HG03095 (cell line): ENCODE data around the gene ANKRD13C.

ENCODE experiments used
- ATAC-seq: cut with Tn5 transposase; IDR thresholded peaks from one replicate; pipeline ENCODE4 v1.9.1; 2021; ENCODE audit warnings: moderate library complexity; ENCODE audit not compliant: unreplicated experiment

The ANKRD13C gene

DNA sequence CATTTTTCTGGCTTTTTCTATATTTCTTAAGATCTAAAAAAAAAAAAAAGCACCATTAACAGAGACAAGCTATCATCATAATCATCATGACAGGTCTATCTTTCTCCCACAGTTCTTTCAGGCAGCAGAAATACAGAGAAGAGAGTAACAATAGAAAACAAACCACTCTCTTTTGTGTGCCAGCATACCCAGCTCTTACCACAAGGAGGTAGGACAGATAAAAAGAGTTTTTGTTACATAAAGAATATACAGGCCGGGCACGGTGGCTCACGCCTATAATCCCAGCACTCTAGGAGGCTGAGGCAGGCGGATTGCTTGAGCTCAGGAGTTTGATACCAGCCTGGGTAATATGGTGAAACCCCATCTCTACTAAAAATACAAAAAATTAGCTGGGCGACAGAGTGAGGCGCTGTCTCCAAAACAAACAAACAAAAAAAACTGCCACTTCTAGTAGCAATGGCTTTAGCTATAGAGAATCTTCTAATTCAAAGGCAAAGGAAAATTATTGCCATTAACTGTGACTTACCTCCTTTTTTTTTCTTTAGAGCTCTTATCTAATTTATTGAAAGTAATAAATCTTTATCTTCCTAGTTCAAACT lies 39.7 kb downstream of the ANKRD13C start:
- no peak for ATAC-seq

DNA sequence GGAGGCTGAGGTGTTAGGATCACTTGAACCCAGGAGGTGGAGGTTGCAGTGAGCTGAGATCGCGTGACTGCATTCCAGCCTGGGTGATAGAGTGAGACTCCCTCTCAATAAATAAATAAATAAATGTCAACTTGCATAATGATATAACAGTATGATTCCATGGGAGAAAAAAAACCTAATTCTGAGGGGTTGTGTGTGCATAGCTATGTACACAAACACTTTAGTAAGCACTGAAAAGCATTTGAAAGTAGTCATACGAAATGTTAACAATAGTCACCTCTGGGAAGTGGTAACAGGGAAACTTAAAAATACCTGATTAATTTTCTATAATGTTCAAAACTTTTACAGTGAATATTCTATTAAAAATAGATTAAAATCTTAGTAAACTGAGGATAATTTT lies 43.2 kb downstream of the ANKRD13C start:
- no peak for ATAC-seq

DNA sequence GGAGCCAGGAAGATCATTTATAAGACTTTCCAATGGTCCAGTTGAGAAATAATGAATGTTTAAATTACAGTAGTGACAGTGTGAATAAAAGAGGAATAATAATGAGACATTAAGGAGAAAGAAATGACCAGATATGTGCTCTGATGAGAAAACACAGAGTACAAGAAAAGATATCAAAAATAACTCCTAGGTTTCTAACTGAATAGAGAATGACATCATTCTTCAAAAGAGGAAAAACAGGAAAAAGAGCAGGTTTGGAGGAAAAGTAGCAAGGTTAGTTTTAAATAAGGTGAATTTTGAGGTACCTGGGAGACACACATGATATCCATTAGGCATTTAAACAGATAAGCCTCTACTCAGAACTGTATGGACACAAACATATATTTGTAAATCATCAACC lies 55.0 kb downstream of the ANKRD13C start:
- no peak for ATAC-seq

DNA sequence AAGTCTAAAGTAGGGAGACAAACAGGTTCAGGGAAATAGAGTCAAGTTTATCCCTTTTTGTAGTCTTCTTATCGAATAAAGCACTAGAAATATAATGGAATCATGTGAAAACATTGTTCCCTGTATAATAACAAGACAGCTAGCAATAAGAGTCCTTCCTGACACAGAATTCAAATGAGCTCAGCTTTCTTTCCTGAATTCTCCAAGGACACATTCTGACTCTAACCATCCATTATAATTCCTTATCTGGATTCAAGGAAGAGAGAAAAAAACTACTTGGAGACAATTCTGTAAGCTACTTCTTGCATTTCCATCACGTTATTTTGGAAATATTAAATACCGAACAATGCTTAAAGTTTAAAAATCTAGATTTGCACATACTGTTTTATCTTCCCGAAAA lies 58.8 kb downstream of the ANKRD13C start:
- no peak for ATAC-seq

DNA sequence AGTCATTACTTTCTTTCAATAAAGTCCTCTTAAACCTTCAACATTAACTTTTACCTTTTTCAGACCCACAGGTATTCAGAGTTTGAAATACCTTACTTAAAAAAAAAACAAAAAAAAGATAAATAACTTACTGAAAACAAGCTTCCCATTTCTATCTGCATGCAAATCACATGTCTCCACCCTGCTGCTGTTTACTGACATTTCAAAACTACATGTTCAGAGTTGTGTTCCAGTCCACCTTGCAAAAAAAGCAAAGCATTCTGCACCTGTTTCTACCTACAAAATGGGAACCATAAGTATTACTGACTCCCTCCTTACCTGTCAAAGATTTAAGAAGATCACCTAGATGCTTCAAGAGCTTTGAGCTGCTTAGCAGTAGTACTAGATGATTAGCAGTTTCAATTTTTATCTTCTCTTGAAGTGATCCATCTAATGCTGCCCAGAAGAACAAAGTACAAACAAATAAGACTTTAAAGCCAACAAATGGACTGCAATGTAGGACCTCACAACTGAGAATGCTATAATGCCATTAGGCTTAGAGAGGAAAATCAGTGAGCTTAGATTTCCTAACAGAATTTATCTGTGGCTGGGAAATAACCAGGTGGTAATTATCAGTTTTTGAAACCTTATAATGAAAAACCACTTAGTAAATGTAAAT lies 61.2 kb downstream of the ANKRD13C start:
- no peak for ATAC-seq

DNA sequence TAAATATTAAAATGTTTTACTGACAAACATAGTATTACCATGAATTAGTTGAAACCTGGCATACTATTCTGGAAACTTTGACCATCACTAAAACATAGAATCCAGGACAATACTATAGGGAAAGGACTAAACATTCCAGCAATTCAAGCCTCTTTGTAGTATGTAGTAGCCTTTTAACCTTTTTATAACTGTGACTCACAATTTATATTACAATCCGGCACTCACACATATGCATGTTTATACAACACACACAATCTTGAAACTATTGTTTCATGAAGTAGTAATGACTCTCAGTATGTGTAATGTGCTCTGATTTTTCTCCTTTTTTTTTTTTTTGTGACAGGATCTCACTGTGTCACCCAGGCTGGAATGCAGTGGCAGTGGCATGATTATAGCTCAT lies 64.3 kb downstream of the ANKRD13C start:
- ATAC-seq = no peak

DNA sequence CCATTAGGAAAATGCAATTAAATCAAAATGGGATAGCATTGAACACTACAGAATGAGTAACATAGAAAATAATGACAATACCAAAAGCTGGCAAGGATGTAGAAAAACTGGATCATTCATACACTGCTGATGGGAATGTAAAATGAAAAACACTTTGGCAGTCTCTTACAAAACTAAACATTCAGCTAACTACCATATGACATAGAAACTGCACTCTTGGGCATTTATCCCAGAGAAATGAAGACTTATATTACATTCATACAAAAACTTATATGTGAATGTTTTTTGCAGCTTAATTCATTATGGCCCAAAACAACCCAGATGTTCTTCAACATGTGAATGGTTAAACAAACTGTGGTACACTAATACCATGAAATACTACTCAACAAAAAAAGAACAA lies 66.4 kb downstream of the ANKRD13C start:
- ATAC-seq = no peak

DNA sequence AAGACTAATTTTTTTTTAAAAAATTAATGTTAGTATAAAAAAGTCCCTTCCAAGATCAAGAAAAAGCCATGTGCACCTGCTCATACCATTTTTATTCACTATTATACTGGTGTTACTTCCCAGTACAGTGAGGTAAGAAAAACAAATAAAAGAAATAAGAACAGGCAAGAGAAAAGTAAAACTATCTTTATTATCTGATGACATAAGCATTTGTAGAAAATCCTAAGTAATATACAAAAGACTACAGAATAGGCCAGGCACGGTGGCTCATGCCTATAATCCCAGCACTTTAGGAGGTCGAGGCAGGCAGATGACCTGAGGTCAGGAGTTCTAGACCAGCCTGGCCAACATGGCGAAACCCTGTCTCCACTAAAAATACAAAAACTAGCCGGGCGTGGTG lies 68.1 kb downstream of the ANKRD13C start:
- no peak for ATAC-seq

DNA sequence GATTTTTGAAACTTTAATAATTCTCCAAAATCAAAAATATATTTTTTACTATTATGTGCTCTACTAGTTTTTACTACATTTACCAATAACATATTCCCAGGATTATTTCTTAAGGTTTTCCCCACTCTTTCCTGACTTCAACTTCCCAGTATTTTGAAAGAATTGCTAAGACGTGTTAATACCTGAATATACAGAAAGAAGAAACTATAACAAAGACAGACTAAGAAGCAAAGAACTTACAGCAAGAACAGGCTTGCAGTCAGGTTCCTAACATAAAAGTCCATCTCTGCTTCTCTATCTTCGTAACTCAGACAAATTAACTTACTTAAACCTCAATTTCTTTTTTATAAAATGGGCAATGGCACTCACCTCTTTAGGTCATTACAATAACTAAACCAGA lies 70.2 kb downstream of the ANKRD13C start:
- no peak for ATAC-seq

DNA sequence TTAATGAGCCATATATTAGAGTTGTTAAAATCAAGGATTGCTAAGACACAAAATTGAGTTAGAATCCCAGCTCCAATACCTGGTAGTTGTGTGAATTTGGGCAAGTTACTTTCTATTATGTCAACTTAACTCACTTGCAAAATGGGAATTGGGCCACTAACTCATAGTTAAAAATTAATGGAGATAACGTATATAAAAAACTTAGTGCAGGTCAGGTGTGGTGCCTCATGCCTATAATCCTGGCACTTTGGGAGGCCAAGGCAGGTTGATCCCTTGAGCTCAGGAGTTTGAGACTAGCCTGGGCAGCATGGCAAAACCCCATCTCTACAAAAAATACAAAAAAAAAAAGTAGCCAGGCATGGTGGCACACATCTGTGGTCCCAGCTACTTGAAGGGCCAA lies 75.8 kb downstream of the ANKRD13C start:
- ATAC-seq = no peak

DNA sequence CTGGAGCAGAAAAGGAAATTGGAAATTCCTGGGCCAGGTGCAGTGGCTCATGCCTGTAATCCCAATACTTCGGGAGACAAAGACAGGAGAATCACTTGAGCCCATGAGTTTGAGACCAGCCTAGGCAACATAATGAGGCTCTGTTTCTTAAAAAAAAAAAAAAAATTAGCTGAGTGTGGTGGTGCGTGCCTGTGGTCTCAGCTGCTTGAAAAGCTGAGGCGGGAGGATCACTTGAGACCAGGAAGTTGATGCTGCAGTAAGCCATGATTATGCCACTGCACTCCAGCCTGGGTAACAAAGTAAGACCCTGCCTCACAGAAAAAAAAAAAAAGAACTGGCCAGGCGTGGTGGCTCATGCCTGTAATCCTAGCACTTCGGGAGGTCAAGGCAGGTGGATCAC lies 76.6 kb downstream of the ANKRD13C start:
- ATAC-seq = no peak

DNA sequence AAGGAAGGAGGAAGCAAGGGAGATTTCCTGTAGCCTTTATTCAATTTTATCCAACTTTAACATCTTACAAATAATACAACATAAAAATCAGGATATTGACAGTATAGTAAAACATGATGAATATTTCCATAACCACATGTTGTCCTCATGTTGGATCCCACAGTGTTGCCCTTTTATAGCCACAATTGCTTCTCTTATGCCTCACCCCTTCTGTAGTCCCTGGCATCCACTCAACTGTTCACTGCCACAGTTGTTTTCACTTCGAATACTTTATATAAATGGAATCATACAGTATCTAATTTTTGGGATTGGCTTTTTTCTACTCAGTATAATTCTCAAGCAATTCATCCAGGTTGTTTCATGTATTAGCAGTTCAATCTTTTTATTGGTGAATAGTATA lies 88.6 kb downstream of the ANKRD13C start:
- ATAC-seq = no peak

DNA sequence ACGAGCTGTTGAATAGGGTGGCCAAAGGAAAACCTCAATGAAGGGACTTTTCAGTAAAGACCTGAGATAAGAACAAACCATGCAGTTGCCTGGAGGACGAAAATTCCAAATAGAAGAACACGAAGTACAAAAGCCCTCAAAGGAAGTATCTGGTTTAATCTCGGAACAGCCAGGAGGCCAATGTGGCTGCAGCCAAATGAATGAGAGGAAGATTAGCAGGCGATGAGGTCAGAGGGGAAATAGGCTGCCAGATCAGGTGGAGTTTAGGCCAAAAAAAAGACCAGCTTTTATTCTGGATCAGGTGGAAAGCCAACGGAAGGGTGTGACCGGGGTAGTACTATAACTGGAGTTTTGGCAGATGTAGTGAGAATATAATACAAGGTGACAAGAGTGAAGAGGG lies 89.7 kb downstream of the ANKRD13C start:
- no peak for ATAC-seq

DNA sequence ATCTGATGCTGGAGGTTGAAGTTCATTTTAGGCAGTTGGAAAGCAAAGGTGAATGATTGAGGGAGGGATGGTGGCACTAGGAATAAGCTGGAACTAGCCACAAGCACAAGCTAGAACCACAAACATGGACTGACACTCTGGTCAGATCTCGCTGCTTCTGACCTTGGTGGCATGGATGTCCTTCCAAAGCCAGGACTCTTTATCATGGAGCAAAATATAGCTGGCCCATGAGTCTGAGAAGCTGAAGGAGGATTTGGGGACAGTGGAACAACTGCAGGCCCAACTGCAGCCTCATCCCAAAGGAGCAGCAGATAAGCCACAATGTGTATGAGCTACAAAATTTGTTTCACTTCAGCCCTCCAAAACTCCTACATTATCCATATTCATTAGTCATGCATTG lies 97.9 kb downstream of the ANKRD13C start:
- ATAC-seq = no peak

DNA sequence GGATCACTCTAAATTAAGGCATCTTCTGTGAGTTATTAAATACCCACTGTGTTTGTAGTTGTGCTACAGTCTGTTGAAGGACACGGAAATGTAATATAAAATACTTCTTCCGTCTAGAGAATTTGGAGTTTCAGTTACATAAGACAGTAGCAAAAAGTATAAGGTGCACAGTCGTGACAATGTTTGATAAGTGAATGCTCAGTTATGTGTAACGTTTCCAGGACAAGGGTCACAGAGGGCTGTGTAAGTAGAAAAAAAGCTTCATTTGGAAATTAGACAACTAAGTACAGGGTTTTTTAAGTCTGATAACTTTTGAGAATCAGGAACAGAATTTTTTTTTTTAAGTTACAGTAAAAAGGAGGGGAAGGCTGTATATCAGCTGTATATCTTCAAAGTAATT lies 105.8 kb downstream of the ANKRD13C start:
- no peak for ATAC-seq

DNA sequence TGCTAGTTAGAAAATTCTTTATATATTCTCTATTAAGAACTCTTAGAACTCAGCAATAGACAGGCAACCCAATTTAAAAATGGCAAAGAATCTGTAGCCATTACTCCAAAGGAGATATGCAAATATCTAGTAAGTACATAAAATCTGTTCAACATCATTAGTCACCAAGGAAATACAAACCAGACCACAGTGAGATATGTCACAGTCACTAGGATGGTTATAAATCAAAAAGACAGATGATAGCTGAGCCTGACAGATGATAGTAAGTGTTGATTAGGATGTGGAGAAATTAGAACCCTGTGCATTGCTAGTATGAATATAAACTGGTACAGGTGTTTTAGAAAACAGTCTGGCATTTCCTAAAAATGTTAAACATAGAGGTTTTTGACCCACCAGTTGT lies 106.8 kb downstream of the ANKRD13C start:
- ATAC-seq = no peak

DNA sequence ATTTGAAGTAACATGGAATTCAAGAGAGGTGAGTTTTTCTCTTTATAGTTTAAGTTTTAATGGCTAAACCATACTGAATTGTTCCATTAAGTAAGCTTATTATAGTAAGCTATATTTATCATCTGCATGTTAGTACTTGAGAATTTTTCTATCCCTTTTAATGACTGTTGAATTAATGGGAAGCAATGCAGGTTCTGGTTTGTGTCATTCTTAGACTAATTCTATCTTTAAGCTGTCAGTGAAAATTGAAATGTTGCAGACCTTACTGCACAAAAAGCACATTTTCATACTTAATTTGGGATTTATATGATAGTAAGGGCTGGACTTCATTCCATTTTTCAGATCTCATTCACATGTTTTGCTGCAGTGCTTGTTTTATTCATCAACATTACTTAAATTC lies 107.4 kb downstream of the ANKRD13C start:
- ATAC-seq = no peak

DNA sequence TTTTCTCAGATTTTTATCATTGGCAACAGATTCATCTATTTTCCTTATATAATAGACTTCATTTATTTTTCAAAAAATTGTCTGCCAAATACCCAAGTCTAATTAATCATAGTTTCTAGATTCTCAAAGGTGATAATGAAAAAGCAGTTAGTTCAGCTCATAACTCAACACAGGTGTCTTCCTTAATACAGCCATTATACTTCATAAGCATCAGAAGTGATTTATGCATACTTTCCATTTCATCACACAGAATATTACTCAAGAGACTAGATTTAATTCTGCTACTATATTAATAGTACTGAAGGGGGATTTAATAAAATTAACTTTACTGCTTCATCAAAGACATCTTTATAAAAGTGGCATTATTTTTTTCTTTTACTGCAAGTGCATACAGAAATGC lies 114.6 kb downstream of the ANKRD13C start:
- ATAC-seq = no peak

DNA sequence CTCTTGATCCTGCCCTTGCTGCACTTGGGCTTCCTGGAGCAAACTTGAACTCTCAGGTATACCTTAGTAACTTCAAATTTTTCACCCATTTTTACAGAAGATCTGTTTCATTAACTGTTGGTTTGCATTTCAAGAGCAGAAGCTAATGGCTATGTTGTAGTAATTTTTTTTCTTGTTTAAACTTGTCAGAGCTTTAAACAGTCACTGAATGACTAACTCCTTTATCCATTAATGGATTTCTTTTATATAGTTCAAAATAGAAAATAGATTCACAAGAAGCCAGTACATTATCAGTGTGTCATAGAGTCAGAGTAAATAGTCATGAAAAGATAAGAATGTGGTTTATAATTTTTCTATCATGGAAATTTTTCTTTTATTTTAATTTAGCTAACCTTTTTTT lies 119.8 kb downstream of the ANKRD13C start:
- no peak for ATAC-seq

DNA sequence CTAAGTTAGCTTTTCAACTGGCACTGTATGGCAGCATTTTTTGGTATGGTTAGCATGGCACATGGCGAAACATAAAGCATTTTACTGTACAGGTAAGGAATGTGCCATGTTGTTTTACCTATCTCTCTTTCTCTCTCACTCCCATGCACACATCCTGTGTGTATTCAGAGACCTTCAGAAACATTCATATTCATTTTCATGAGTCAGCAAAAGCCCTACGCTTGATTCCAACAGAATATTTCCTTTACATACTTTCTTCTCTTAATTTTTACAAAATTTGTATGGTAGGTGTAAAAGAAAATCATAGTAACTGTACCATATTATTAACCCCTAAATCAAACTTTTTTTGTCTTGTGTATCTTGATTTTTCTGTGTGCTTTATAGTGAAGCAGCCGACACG lies 123.0 kb downstream of the ANKRD13C start:
- ATAC-seq = no peak

DNA sequence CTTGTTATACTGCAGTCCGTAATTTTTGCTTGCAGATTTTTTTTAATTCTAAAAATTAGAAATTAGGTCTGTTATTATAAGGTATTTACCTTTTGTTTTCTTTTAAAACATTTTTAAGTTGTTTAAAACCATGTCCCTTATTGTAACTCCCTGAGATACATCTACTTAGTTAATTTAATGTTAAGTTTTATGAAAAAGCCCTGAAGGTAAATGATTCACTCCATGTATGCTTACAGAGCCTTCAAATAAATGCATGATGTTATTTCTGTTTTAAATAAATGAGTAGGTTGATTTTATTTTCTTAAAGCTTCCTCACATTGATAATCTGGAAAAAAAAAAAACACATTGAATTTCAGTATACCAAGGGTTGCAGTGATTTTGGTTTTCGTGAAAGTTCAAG lies 125.9 kb downstream of the ANKRD13C start:
- no peak for ATAC-seq

DNA sequence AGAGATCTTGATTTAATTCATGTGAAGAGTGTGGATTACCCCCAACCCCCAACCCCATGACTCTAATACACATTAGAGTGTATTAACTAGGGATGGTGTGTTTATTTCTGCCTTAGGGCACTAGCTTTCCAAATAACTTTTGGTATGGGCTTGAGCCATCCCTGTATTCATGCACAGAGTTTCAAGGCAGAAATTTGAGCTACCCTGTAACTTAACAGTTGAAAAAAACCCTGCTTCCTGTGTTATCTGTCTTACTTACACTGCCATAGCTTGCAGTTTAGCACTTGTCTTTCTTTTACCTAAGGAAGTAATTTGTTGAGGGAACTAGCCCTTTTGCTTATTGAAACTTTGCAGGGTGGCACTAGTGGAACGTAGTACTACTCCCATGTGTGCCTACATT lies 127.1 kb downstream of the ANKRD13C start:
- ATAC-seq = no peak

DNA sequence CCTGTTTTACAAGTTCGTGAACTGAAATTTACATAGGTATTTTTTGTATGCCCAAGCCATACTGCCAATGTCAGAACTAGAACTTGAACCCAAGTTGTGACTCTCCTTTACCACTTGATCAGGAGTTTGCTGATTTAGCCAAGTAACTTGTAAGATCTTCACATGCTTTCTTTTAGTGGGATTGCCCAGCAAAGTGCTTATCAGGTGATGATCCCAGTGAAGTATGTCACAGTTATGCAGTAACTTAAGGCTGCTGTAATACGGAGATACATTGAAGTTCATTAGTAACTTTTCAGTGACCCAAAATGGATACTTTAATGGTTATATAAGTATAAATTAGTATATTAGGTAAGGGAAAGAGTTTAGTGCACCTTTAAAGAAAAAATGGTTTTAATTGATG lies 129.6 kb downstream of the ANKRD13C start:
- no peak for ATAC-seq
